HepG2 (cell line): ENCODE results near the gene BCKDHA. TPM values are rescaled to one million over a fixed set of nuclear protein-coding genes. Genes with fewer than 3 reads are reported as not detected.

Experiments used
- ATAC-seq: fragments of 200-7000 bp; cut with Tn5 transposase; 3 replicates; pipeline ENCODE4 v1.9.1; 2020; ENCODE audit warnings: mild to moderate bottlenecking, moderate library complexity
- BruUV-seq: library from RNA; stranded (reverse); fragments of 400-500 nt; replicated peaks from 2 replicates; lab custom pipeline; 2021; lab: Mats Ljungman, UMichigan
- CTCF ChIA-PET: fragments of 300-600 bp; formaldehyde crosslinking; extraction: SDS; loops from one replicate; lab custom pipeline; 2021; ENCODE audit warnings: low total read pairs, inconsistent platforms, low intra/inter-chr PET ratio; lab: Yijun Ruan, JAX
- POLR2A ChIA-PET: fragments of 350-600 bp; sonication (Branson Sonifier 250); formaldehyde crosslinking; loops from one replicate; lab custom pipeline; 2020; ENCODE audit warnings: antibody characterized with exemption, inconsistent platforms; lab: Yijun Ruan, JAX
- DNase-seq: peaks from one replicate; pipeline ENCODE4 v3.0.0-alpha.2; 2015; ENCODE audit warnings: low spot score
- FAIRE-seq: peaks from 3 replicates; lab custom pipeline; 2011; peaks lifted over from hg19 to GRCh38; lab: Jason Lieb, UNC
- H2AFZ ChIP-seq: one replicate; pipeline ENCODE4 v1.6.1; 2011; ENCODE audit warnings: low read length, inconsistent platforms
- H3K27ac ChIP-seq: fragments of 300-600 bp; 3 replicates; pipeline ENCODE4 v1.8.0; 2011; ENCODE audit warnings: mixed run types, mild to moderate bottlenecking, mixed read lengths, low read length, inconsistent platforms; ENCODE audit not compliant: insufficient read depth; ENCODE audit errors: extremely low read length
- H3K27me3 ChIP-seq, 2 experiments: fragments of 200-600 bp in 1 of 2; 2 replicates in 1 of 2; 3 replicates in 1 of 2; pipeline versions ENCODE4 v1.6.0 to v1.8.0; 2011; ENCODE audit warnings: low read length in 2 of 2, mild to moderate bottlenecking in 2 of 2, moderate library complexity in 2 of 2, inconsistent platforms in 1 of 2; ENCODE audit not compliant: insufficient read depth in 2 of 2, control insufficient read depth in 1 of 2
- H3K36me3 ChIP-seq, 2 experiments: fragments of 200-600 bp in 1 of 2; replicated peaks in 1 of 2; 2 replicates in 1 of 2; 3 replicates in 1 of 2; pipeline versions ENCODE4 v1.5.1 to v1.8.0; 2011; ENCODE audit warnings: low read length in 2 of 2, inconsistent platforms in 1 of 2; ENCODE audit not compliant: insufficient read depth in 2 of 2, control insufficient read depth in 1 of 2
- H3K4me1 ChIP-seq: 2 replicates; pipeline ENCODE4 v1.5.1; 2012; ENCODE audit warnings: low read length, inconsistent platforms; ENCODE audit not compliant: insufficient read depth
- H3K4me2 ChIP-seq: 2 replicates; pipeline ENCODE4 v1.6.0; 2011; ENCODE audit warnings: low read depth, low read length, inconsistent platforms
- H3K4me3 ChIP-seq, 3 experiments: fragments of 200-600 bp in 1 of 3; sonication (generic), shearing (Covaris generic) in 1 of 3; replicated peaks in 1 of 3; 2 replicates each; pipeline ENCODE4 v1.5.1; 2011 to 2016; ENCODE audit warnings: low read length in 3 of 3, inconsistent platforms in 2 of 3, low read depth in 2 of 3, mild to moderate bottlenecking in 2 of 3, control low read depth in 1 of 3, mixed read lengths in 1 of 3; ENCODE audit not compliant: insufficient read depth in 1 of 3
- H3K79me2 ChIP-seq: one replicate; pipeline ENCODE4 v1.6.1; 2011; ENCODE audit warnings: low read length, inconsistent platforms; ENCODE audit not compliant: insufficient read depth
- H3K9ac ChIP-seq: 2 replicates; pipeline ENCODE4 v1.6.0; 2011; ENCODE audit warnings: mild to moderate bottlenecking, low read depth, low read length, inconsistent platforms; ENCODE audit not compliant: insufficient read depth
- H3K9me3 ChIP-seq: 2 replicates; pipeline ENCODE4 v1.5.1; 2012; ENCODE audit warnings: mild to moderate bottlenecking, low read length
- H4K20me1 ChIP-seq: 2 replicates; pipeline ENCODE4 v1.6.0; 2011; ENCODE audit warnings: inconsistent platforms, mild to moderate bottlenecking, low read length, moderate library complexity; ENCODE audit not compliant: insufficient read depth
- ATF6 ChIP-seq: sonication (generic); formaldehyde crosslinking; conservative IDR thresholded peaks from 2 replicates; pipeline ENCODE4 v1.4.0; 2020; ENCODE audit warnings: missing genetic modification reagents
- BORCS8-MEF2B ChIP-seq: sonication (generic); formaldehyde crosslinking; IDR thresholded peaks from 2 replicates; pipeline ENCODE4 v1.8.0; 2022; ENCODE audit warnings: mild to moderate bottlenecking, missing genetic modification reagents
- DNMT3B ChIP-seq: conservative IDR thresholded peaks from 2 replicates; pipeline ENCODE4 v1.6.1; 2016; ENCODE audit warnings: missing biosample characterization, control low read depth
- DZIP1 ChIP-seq: sonication (generic); formaldehyde crosslinking; IDR thresholded peaks from 2 replicates; pipeline ENCODE4 v1.5.0; 2020; ENCODE audit warnings: mild to moderate bottlenecking, missing genetic modification reagents
- GTF2F1 ChIP-seq: fragments of 150-350 bp; IDR thresholded peaks from 2 replicates; pipeline ENCODE4 v1.6.1; 2014; ENCODE audit warnings: low read length
- HOXA3 ChIP-seq: sonication (generic); formaldehyde crosslinking; IDR thresholded peaks from 2 replicates; pipeline ENCODE4 v1.5.0; 2020; ENCODE audit warnings: missing genetic modification reagents
- NRL ChIP-seq: sonication (generic); formaldehyde crosslinking; IDR thresholded peaks from 2 replicates; pipeline ENCODE4 v1.5.0; 2020; ENCODE audit warnings: missing genetic modification reagents, mild to moderate bottlenecking, moderate library complexity, borderline replicate concordance
- ZBTB7B ChIP-seq: sonication (generic); formaldehyde crosslinking; IDR thresholded peaks from 2 replicates; pipeline ENCODE4 v1.4.0; 2020; ENCODE audit warnings: missing genetic modification reagents
- ZFP36 ChIP-seq: fragments of 150-350 bp; IDR thresholded peaks from 2 replicates; pipeline ENCODE4 v1.6.1; 2018; ENCODE audit warnings: borderline replicate concordance, low read length, low read depth; ENCODE audit not compliant: partially characterized antibody
- ZNF20 ChIP-seq: sonication (generic); formaldehyde crosslinking; IDR thresholded peaks from 2 replicates; pipeline ENCODE4 v1.4.0; 2020; ENCODE audit warnings: mild to moderate bottlenecking, moderate library complexity, missing genetic modification reagents
- ZNF382 ChIP-seq: sonication (generic); formaldehyde crosslinking; IDR thresholded peaks from 2 replicates; pipeline ENCODE4 v1.5.0; 2020; ENCODE audit warnings: missing genetic modification reagents, mild to moderate bottlenecking, borderline replicate concordance
- ZNF432 ChIP-seq: sonication (generic); formaldehyde crosslinking; IDR thresholded peaks from 2 replicates; pipeline ENCODE4 v1.5.0; 2020; ENCODE audit warnings: missing genetic modification reagents, mild to moderate bottlenecking, borderline replicate concordance
- WGBS: methylation state at CpG from one replicate; pipeline ENCODE4 v1.1.6; 2017; ENCODE audit warnings: low lambda C conversion rate; 5-methylcytosine and 5-hydroxymethylcytosine counted together
- in situ Hi-C: cut with HindIII; loops from 2 replicates; pipeline ENCODE4 v1.10.0; 2017; ENCODE audit warnings: low pct_unique_long_range_greater_than_20kb; ENCODE audit not compliant: extremely low pct_ligation_motif_present
- intact Hi-C: fragments of 100-400 bp; cut with micrococcal nuclease; formaldehyde crosslinking; loops from one replicate; pipeline ENCODE4 v1.10.0; 2022; ENCODE audit not compliant: unreplicated experiment
- polyA plus RNA-seq, 8 experiments: library from polyadenylated mRNA; depleted of rRNA in 3 of 8; stranded (reverse) in 7 of 8; unstranded in 1 of 8; fragments of >200 nt; fragmentation: Illumina TruSeq in 4 of 8; extraction: Trizol in 4 of 8; gene quantifications; 2 replicates each; pipeline versions ENCODE4 v1.2.1 to v1.2.3, GENCODE V29; 2011 to 2016; ENCODE audit warnings: low read depth in 4 of 8, missing spikeins in 1 of 8, mixed read lengths in 1 of 8; ENCODE audit not compliant: insufficient read depth in 1 of 8
- total RNA-seq, 5 experiments: library from RNA; depleted of rRNA; stranded (reverse); fragments of >200 nt; fragmentation: Illumina TruSeq; extraction: Trizol; gene quantifications; 2 replicates each; pipeline ENCODE4 v1.2.3, GENCODE V29; 2016; ENCODE audit warnings: low read depth in 1 of 5

Gene BCKDHA
- total and polyA plus RNA-seq, 2 of the 13 experiments (the other 11 are each of a cell fraction or from before 2014, with no cell fraction given): 11.8 to 31.5 TPM

- Histone ChIP-seq H3K79me2 (peaks cover 32% of the 10 kb centered on the region), H3K4me2 (peak overlapping the region; percentile 83), H3K9ac (peak overlapping the region; percentile 93; the same call in 1 of the 2 replicates), H3K27ac (no peak overlapping the region), H3K27me3 (no peaks in the 10 kb centered on the region; a peak in 1 of 5 replicates), H3K36me3 (no peaks in the 10 kb centered on the region), H3K9me3 (no peaks in the 10 kb centered on the region), H3K4me1 (peaks cover 23% of the 10 kb centered on the region), H2AFZ (no peak overlapping the region), H4K20me1 (no peaks in the 10 kb centered on the region), H3K4me3 (peak overlapping the region; percentile 2 to 94 (median 10); a peak in 3 of 6 replicates)
- intact Hi-C loops (no loop called here), in situ Hi-C loops (no loop called here)
- DNase-seq (no peak), FAIRE-seq (no peak), ATAC-seq (no peak)
- WGBS: 65% methylated on average over 3 of the region's 3 CpGs
- ChIA-PET CTCF (no interaction called here), POLR2A (interaction anchor here (1.6 kb wide), 1 partner anchor 9 kb away, joined by 8 read pairs; no protein-coding TSS in a partner anchor)
- TF ChIP-seq ZNF382 (no peak), ZBTB7B (CRISPR knock-in tag) (no peak), NRL (CRISPR knock-in tag) (no peak), ZNF432 (CRISPR knock-in tag) (no peak), BORCS8-MEF2B (CRISPR knock-in tag) (no peak), HOXA3 (no peak), DZIP1 (CRISPR knock-in tag) (no peak), ZFP36 (no peak), ATF6 (CRISPR knock-in tag) (no peak), ZNF20 (CRISPR knock-in tag) (no peak), GTF2F1 (no peak), DNMT3B (CRISPR knock-in tag) (no peak)
- BruUV-seq: no TSS peak
These were observed 1.5 kb downstream of the BCKDHA start for GRCh38 chr19:41399091-41399490.
